GM21619 (cell line): Measurements from ENCODE around the gene MEX3C.

Source experiments
- ATAC-seq: cut with Tn5 transposase; IDR thresholded peaks from one replicate; pipeline ENCODE4 v1.9.1; 2021; ENCODE audit not compliant: unreplicated experiment

Gene MEX3C

GRCh38 chr18:51197661-51198424 lies at the start of gene MEX3C:
Gene MEX3C (minus strand): TSS chr18:51197681. CDS start chr18:51197320, 361 bp downstream.
- ATAC-seq: peak; percentile 74

- ATAC-seq: no peak
These were observed 43.7 kb upstream of the MEX3C start for GRCh38 chr18:51241226-51241625.

GRCh38 chr18:51236225-51236624 lies 38.7 kb upstream of the MEX3C start:
- no peak for ATAC-seq

- peak; percentile 89 for ATAC-seq
These were observed 37.7 kb upstream of the MEX3C start for GRCh38 chr18:51235009-51235789.

GRCh38 chr18:51234117-51235008 lies 36.9 kb upstream of the MEX3C start:
- ATAC-seq: no peak

GRCh38 chr18:51229328-51229727 lies 31.8 kb upstream of the MEX3C start:
- ATAC-seq: no peak

DNA sequence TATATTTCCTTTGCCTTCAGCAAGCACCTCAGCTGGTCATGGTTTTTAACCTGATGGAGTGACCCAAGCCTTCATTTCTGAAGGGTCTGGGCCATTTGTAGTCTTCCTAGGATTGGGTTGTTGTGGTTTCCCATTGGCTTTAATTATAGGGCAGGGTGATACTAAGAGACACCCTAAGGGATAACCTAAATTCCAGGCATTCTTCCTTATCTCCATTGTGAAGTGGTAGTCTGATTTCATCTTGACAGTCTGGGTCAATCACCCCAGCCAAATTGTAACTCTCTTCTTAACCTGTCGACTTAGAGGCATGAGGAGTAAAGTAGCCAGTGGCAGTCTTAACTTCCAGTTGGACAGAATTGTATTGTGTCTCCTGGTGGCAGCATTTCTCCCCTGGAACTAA lies 30.2 kb upstream of the MEX3C start:
- no peak for ATAC-seq

DNA sequence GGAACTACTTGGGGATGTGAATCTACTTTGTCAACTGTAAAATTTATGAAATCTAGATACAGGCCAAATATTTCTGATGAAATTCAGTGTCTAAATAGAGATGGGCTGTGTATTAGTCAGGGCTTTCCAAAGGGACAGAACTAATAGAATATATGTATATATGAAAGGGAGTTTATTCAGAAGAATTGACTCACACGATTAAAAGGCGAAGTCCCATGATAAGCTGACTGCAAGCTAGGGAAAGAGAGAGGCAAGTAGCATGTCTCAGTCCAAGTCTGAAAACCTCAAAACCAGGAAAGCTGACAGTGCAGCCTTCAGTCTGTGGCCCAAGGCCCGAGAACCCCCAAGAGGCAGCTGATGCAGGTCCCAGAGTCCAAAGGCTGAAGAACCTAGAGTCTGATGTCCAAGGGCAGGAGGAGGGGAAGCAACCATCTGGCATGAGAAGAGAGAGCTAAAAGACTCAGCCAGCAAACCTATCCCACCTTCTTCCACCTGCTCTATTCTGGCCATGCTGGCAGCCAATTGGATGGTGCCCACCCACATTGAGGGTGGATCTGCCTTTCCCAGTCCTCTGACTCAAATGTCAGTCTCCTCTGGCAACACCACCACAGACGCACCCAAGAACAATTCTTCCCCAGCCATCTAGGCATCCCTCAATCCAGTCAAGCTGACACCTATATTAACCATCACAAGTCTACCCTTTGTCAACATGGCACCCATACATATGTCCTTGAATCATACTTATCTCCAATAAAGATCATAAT lies 29.3 kb upstream of the MEX3C start:
- no peak for ATAC-seq

GRCh38 chr18:51226068-51226467 lies 28.6 kb upstream of the MEX3C start:
- no peak for ATAC-seq

DNA sequence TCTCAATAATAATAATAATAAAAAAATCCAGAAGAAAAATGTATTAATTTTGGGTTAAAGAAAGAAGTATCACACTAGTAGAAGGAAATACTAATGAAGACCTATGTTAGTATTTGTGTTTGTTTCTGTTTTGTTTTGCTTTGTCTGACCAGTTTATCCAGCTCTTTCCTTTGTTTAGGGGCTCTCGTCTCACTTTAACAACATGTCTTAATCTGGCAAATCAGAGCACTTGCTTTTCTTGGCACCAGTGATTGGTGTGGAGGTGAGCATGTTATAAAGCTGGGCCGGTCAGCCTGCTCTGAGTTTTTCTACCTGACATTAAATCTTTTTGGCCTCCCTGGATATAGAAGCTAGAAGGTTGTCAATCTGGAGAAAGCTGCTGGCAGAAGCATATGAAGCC lies 15.1 kb upstream of the MEX3C start:
- no peak for ATAC-seq

DNA sequence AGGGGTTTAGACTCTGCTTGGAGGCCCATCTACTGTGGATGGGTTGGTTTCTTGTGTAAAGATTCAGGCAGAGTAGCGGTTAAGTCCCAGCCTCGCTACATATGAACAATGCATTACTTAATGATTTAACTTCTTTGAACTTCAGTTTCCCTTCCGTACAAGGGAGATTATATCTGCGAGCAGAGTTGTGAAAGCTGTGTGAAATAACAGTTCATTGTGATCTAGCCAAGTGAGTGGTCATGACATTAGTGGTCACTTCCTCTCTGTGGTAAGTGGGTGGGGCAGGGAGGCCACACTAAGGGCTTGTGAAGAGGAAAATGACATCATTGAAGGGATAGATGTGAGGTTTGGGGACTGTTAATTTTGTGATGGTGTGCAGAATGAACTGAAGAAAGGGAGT lies 14.1 kb upstream of the MEX3C start:
- ATAC-seq: peak; percentile 96

- ATAC-seq: peak; percentile 4
These were observed 445 bp downstream of the MEX3C start for GRCh38 chr18:51196811-51197660.

DNA sequence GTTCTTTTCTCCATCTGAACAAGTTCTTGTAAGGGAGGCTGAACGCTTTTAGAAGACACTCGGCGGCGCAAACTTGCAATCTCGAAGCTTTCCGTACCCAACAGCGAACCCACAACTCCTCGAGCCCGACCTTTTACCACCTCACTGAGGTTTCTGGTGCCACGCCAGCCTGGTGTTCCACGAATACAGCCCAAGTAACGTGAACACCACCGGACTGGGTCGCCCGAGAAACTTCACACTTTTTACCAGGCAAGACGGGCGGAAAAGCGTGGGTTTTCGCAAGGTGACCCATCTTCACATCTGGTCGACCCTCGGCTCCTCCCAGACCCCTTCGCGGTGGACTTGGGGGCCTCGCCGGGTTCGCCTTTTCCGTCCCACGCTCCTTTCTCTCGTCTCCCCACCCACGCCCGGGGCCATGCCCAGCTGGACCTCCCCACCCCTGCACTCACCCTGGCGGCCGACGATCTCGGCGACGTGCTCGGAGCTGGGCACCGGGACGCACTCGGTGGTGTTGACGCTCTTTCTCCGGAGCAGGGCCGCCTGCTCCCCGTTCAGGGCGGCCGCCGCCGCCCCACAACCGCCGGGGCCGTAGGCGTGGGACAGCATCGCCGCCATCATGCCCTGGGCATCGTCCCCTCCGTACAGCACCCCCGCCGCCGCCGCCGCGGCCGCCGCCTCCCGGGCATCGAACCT lies 1.2 kb downstream of the MEX3C start:
- ATAC-seq: peak; percentile 0

- no peak for ATAC-seq
These were observed 1.9 kb downstream of the MEX3C start for GRCh38 chr18:51195451-51196117.

DNA sequence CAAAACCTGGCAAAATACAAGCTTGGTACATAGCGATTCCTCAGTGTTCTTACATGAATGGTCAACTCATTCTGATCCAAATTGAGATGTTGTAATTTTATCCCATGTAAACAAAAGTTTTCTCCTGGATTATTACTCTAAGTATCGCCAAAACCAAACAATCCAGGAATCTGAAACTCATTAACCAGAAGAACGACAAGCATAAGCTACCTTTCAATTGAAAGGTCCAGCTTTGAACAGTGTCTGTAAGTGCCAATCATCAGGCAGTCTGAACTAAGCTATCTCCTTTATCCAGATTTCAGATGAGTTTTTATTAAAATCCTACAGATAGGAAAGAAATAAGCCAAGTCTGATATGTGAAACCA lies 2.4 kb downstream of the MEX3C start:
- ATAC-seq: no peak

DNA sequence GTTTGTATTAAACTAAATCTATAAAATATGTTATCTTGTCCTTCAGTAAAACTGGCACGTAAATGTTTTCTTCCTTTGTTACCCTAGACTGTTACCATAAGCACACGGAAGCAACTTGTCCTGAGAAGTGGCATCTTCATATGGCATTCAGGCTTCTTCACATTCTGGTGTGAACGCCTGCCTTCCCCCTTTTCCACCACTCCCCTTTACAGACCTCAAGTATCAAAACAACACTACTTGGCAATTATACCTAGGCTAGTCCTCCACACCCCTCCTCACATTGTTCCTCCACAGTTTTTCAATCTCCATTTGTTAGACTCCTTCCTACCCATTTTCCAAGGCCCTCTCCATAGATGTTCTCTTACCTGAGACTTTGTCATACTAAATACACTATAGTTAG lies 2.9 kb downstream of the MEX3C start:
- ATAC-seq: no peak

DNA sequence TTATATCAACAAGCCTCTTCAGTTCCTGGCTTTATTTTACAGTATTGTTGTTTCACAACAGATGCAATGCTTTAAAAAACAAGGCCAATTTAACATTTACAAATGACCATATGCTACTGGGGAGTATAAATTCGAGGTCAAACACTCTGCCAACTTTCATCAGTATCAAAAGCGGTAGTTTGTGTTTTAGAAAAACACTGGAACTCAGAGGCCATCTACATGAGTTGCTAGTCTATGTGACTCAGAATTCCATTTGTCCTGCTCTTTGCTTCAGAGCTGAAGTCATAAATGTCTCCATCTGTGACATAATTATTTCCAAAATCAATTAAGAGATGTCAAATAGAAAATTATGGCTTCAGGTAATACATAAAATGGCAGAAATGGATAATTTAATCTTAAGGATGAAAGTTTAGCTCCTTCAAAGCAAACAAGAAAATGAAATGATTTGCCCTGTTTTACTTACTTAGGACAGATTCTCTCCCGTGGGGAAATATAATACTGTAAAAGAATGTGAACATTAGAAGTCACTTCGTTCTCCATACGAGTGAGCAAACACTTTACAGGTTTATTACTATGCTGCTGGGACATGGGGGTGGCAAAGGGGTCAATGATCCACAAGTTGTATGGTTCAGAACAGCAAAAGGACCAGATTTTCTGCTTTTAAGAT lies 3.7 kb downstream of the MEX3C start:
- no peak for ATAC-seq

DNA sequence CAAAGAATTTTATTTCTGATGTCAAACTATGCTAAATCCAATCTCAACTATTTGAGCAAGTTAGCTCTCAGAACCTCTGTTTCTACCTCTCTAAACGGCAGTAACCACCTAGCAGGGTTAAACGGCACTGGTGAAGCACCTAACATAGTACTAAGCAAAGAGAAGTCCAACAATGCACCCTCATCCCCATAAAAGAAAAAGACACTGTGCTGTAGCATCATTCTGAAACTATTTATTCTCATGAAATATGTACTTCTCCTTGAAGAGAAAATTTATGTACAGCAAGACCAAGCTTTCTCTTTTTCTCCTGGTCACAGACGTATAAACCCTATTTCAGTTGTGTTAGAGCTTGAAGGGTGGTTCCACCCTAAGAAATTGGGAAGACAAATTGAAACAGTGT lies 4.8 kb downstream of the MEX3C start:
- no peak for ATAC-seq
